ENCODE results near the gene POU2AF1. TPM values are rescaled to one million over a fixed set of nuclear protein-coding genes. Genes with fewer than 3 reads are reported as not detected.
"Not testable (repeated sequence)": the region's sequence is repeated elsewhere in the genome, so short reads cannot be mapped to it uniquely, and the experiment has no call there.

The POU2AF1 gene
- total RNA-seq, 1 donor from 2014 or later, result not detected

DNA sequence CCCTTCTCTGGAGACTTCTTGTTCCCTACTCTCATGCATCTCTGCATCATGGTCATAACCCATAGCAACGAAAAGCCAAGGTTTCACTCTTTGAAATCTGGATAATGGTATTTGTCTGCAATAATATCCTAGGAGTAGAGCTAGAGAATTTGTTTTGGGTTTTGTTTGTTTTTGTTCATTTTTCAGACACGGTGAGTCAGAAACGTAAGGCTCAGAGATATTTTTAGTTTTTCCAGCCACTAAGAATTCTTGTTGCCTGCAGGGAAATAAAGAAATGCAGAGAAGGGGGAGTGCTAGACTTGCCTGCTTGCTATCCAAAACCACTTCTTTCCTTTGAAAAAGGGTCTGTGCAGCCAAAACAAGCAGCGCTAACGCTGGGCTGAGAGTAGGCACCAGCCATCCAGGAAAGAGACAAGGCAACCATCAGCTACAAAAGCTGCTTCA lies 54.8 kb downstream of the POU2AF1 start:
- peak overlapping the region; percentile 87 for H3K27ac Mint-ChIP-seq (ENCODE audit: unreplicated experiment)
- no peak overlapping the region for H3K4me3 Mint-ChIP-seq (ENCODE audit: unreplicated experiment)
- H3K36me3 Mint-ChIP-seq (ENCODE audit: low read depth), result no peaks in the 10 kb centered on the region

GRCh38 chr11:111322534-111322933 lies 56.5 kb downstream of the POU2AF1 start:
- Mint-ChIP-seq H3K4me3 (ENCODE audit: unreplicated experiment) (no peak overlapping the region), H3K9me3 (ENCODE audit: low read depth) (no peaks in the 10 kb centered on the region), H3K27ac (ENCODE audit: unreplicated experiment) (no peak overlapping the region), H3K36me3 (ENCODE audit: low read depth) (no peaks in the 10 kb centered on the region), H3K4me1 (ENCODE audit: low read depth) (peaks cover 34% of the 10 kb centered on the region), H3K27me3 (ENCODE audit: low read depth) (peaks cover 10% of the 10 kb centered on the region)
- no peak for DNase-seq (ENCODE audit: low spot score)
- TF ChIP-seq, protein P1, sequence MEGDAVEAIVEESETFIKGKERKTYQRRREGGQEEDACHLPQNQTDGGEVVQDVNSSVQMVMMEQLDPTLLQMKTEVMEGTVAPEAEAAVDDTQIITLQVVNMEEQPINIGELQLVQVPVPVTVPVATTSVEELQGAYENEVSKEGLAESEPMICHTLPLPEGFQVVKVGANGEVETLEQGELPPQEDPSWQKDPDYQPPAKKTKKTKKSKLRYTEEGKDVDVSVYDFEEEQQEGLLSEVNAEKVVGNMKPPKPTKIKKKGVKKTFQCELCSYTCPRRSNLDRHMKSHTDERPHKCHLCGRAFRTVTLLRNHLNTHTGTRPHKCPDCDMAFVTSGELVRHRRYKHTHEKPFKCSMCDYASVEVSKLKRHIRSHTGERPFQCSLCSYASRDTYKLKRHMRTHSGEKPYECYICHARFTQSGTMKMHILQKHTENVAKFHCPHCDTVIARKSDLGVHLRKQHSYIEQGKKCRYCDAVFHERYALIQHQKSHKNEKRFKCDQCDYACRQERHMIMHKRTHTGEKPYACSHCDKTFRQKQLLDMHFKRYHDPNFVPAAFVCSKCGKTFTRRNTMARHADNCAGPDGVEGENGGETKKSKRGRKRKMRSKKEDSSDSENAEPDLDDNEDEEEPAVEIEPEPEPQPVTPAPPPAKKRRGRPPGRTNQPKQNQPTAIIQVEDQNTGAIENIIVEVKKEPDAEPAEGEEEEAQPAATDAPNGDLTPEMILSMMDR (IDR thresholded peaks at IDR 0.05), result no peak

More for the DNA sequence above, 54.8 kb downstream of the POU2AF1 start:
- Mint-ChIP-seq H3K4me1 (ENCODE audit: low read depth) (peaks cover 34% of the 10 kb centered on the region), H3K27me3 (ENCODE audit: low read depth) (peaks cover 4% of the 10 kb centered on the region), H3K9me3 (ENCODE audit: low read depth) (no peaks in the 10 kb centered on the region)
- TF ChIP-seq, protein P1 (IDR thresholded peaks at IDR 0.05), result no peak
- DNase-seq (ENCODE audit: low spot score), result no peak

GRCh38 chr11:111320728-111321568 lies 58.1 kb downstream of the POU2AF1 start:
- no peak overlapping the region for H3K4me3 Mint-ChIP-seq (ENCODE audit: unreplicated experiment)
- H3K36me3 Mint-ChIP-seq (ENCODE audit: low read depth), result peaks cover 2% of the 10 kb centered on the region
- H3K4me1 Mint-ChIP-seq (ENCODE audit: low read depth), result peaks cover 32% of the 10 kb centered on the region
- peaks cover 20% of the 10 kb centered on the region for H3K27me3 Mint-ChIP-seq (ENCODE audit: low read depth)
- H3K9me3 Mint-ChIP-seq (ENCODE audit: low read depth), result peaks cover 8% of the 10 kb centered on the region
- no peak overlapping the region for H3K27ac Mint-ChIP-seq (ENCODE audit: unreplicated experiment)
- TF ChIP-seq, protein P1 (IDR thresholded peaks at IDR 0.05), result no peak
- DNase-seq (ENCODE audit: low spot score), result no peak

- Mint-ChIP-seq H3K27me3 (ENCODE audit: low read depth) (peaks cover 23% of the 10 kb centered on the region), H3K9me3 (ENCODE audit: low read depth) (peaks cover 12% of the 10 kb centered on the region), H3K4me1 (ENCODE audit: low read depth) (peaks cover 28% of the 10 kb centered on the region)
- not testable (repeated sequence) for DNase-seq (ENCODE audit: low spot score); H3K4me3 Mint-ChIP-seq (ENCODE audit: unreplicated experiment); H3K27ac Mint-ChIP-seq (ENCODE audit: unreplicated experiment); H3K36me3 Mint-ChIP-seq (ENCODE audit: low read depth)
Observed at GRCh38 chr11:111320199-111320598, 58.9 kb downstream of the POU2AF1 start.

GRCh38 chr11:111319296-111319695 lies 59.8 kb downstream of the POU2AF1 start:
- Mint-ChIP-seq H3K4me3 (ENCODE audit: unreplicated experiment) (no peak overlapping the region), H3K4me1 (ENCODE audit: low read depth) (peaks cover 19% of the 10 kb centered on the region), H3K9me3 (ENCODE audit: low read depth) (peaks cover 12% of the 10 kb centered on the region), H3K27me3 (ENCODE audit: low read depth) (peaks cover 31% of the 10 kb centered on the region), H3K36me3 (ENCODE audit: low read depth) (peaks cover 3% of the 10 kb centered on the region), H3K27ac (ENCODE audit: unreplicated experiment) (no peak overlapping the region)
- TF ChIP-seq, protein P1 (IDR thresholded peaks at IDR 0.05), result no peak
- no peak for DNase-seq (ENCODE audit: low spot score)

Measured in chondrocyte (in vitro differentiated cells).